Brain microvascular endothelial cell (primary cell): ENCODE data around the gene PPP2R5E.

Experiments used
- DNase-seq: peaks from one replicate; pipeline ENCODE4 v3.0.0-alpha.2; 2020
- H3K27ac ChIP-seq: fragments of 250-450 bp; sonication (Bioruptor Pico); 2 replicates; pipeline ENCODE4 v1.5.1; 2020; ENCODE audit warnings: mild to moderate bottlenecking, moderate library complexity
- H3K27me3 ChIP-seq: fragments of 250-450 bp; sonication (Bioruptor Pico); replicated peaks from 2 replicates; pipeline ENCODE4 v1.5.1; 2020; ENCODE audit warnings: mild to moderate bottlenecking
- H3K36me3 ChIP-seq: fragments of 250-450 bp; sonication (Bioruptor Pico); replicated peaks from 2 replicates; pipeline ENCODE4 v1.5.1; 2020; ENCODE audit warnings: mild to moderate bottlenecking
- H3K4me3 ChIP-seq: 2 replicates; pipeline ENCODE4 v1.5.1; 2011; ENCODE audit warnings: low read depth, mild to moderate bottlenecking, control low read depth, low read length, moderate library complexity
- CTCF ChIP-seq: IDR thresholded peaks from 2 replicates; pipeline ENCODE4 v1.5.1; 2011; ENCODE audit warnings: low read depth, mild to moderate bottlenecking, moderate library complexity, low read length, control low read depth, inconsistent platforms; ENCODE audit errors: missing control alignments
- in situ Hi-C: cut with HindIII; loops from 2 replicates; pipeline ENCODE4 v1.10.0; 2017; ENCODE audit warnings: low sequenced_read_pairs, low pct_ligation_motif_present

Gene PPP2R5E

GRCh38 chr14:63545431-63545830, 2.3 kb upstream of the PPP2R5E start:
- H3K27me3 ChIP-seq = no peaks in the 10 kb centered on the region
- in situ Hi-C loops = no loop called here
- H3K27ac ChIP-seq = no peak overlapping the region
- DNase-seq = no peak
- TF ChIP-seq CTCF = no peak
- H3K4me3 ChIP-seq = no peak overlapping the region
- H3K36me3 ChIP-seq = no peaks in the 10 kb centered on the region

DNA sequence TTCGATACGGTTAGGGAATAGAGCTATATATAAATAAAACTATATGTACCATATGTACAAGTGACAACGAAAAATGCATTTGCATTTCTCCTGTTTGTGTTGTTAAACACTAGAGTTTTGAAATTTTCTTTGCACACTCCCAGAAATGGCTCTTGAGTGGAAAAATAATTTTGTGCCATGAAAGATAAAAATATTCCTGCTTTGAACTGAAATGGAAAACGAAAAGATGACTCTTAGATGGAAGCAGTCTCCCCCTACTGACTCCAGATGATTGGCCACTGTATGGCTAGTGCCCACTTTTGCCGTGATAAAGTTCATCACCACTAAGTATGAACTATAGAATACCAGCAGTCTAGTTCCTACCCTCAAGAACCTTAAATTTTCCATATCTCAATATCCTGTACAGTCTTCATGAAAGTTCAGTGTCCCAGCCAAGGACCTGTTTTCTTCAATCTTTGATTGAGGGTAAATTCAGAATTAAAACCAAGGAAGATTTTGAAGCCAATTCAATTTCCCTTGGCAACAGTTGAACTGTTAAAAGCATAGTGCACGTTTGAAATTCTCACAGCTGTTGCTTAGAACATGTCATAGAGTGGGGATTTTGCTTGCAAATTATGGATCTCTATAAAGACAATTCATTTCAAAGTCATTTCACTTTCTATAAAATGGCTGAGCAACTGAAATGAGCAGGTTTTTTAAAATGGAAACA, 1.6 kb upstream of the PPP2R5E start:
- Histone ChIP-seq H3K27me3 (no peaks in the 10 kb centered on the region), H3K27ac (no peak overlapping the region), H3K4me3 (peak overlapping the region; percentile 94), H3K36me3 (no peaks in the 10 kb centered on the region)
- in situ Hi-C loops = no loop called here
- peak; percentile 73 for TF ChIP-seq CTCF
- DNase-seq = peak; percentile 20

- no peak for DNase-seq
- in situ Hi-C loops = no loop called here
- H3K27ac ChIP-seq = peak overlapping the region; percentile 60
- peak overlapping the region; percentile 94 for H3K4me3 ChIP-seq
- TF ChIP-seq CTCF = no peak
- H3K36me3 ChIP-seq = peaks cover 4% of the 10 kb centered on the region
- H3K27me3 ChIP-seq = no peaks in the 10 kb centered on the region
Measured at GRCh38 chr14:63543826-63544406, 739 bp upstream of the PPP2R5E start.

GRCh38 chr14:63542231-63542999, 762 bp downstream of the PPP2R5E start:
- Histone ChIP-seq H3K27ac (peak overlapping the region; percentile 37), H3K27me3 (no peaks in the 10 kb centered on the region), H3K36me3 (peaks cover 13% of the 10 kb centered on the region), H3K4me3 (peak overlapping the region; percentile 83)
- in situ Hi-C loops = no loop called here
- TF ChIP-seq CTCF = no peak
- no peak for DNase-seq

GRCh38 chr14:63535918-63536317, 7.3 kb downstream of the PPP2R5E start:
- in situ Hi-C loops = no loop called here
- Histone ChIP-seq H3K27me3 (no peaks in the 10 kb centered on the region), H3K4me3 (no peak overlapping the region), H3K27ac (no peak overlapping the region), H3K36me3 (peaks cover 15% of the 10 kb centered on the region)
- no peak for DNase-seq
- TF ChIP-seq CTCF = no peak
